GM21737 (cell line): ENCODE results near the gene NAGPA.

ENCODE experiments used
- ATAC-seq: cut with Tn5 transposase; IDR thresholded peaks from one replicate; pipeline ENCODE4 v1.9.1; 2021; ENCODE audit warnings: mild to moderate bottlenecking, moderate library complexity; ENCODE audit not compliant: unreplicated experiment

Gene NAGPA

GRCh38 chr16:5028950-5029475, 4.7 kb downstream of the NAGPA start:
- no peak for ATAC-seq

GRCh38 chr16:5027575-5028235, 6.0 kb downstream of the NAGPA start:
- ATAC-seq = no peak

- no peak for ATAC-seq
Measured at GRCh38 chr16:5027086-5027485, 6.6 kb downstream of the NAGPA start.

- no peak for ATAC-seq
Measured at GRCh38 chr16:5026664-5027063, 7.1 kb downstream of the NAGPA start.

GRCh38 chr16:5025171-5025632, 8.5 kb downstream of the NAGPA start:
- ATAC-seq = no peak

- ATAC-seq = no peak
Measured at GRCh38 chr16:5024632-5025031, 9.1 kb downstream of the NAGPA start.

GRCh38 chr16:5022521-5022920, 11.2 kb downstream of the NAGPA start:
- ATAC-seq = no peak

- ATAC-seq = no peak
Measured at GRCh38 chr16:5020551-5020950, 13.2 kb downstream of the NAGPA start.

- no peak for ATAC-seq
Measured at GRCh38 chr16:5019775-5020174, 14.0 kb downstream of the NAGPA start.

- ATAC-seq = no peak
Measured at GRCh38 chr16:5018793-5019192, 14.9 kb downstream of the NAGPA start.

- no peak for ATAC-seq
Measured at GRCh38 chr16:5017678-5017969, 16.1 kb downstream of the NAGPA start.

- no peak for ATAC-seq
Measured at GRCh38 chr16:5016967-5017677, 16.6 kb downstream of the NAGPA start.

- ATAC-seq = no peak
Measured at GRCh38 chr16:5015887-5016286, 17.8 kb downstream of the NAGPA start.

- no peak for ATAC-seq
Measured at GRCh38 chr16:5015351-5015750, 18.4 kb downstream of the NAGPA start.

GRCh38 chr16:5012887-5013286, 20.8 kb downstream of the NAGPA start:
- no peak for ATAC-seq

- ATAC-seq = no peak
Measured at GRCh38 chr16:5011637-5012036, 22.1 kb downstream of the NAGPA start.

- no peak for ATAC-seq
Measured at GRCh38 chr16:5010576-5011329, 23.0 kb downstream of the NAGPA start.

- no peak for ATAC-seq
Measured at GRCh38 chr16:5008311-5008731, 25.4 kb downstream of the NAGPA start.

- no peak for ATAC-seq
Measured at GRCh38 chr16:5007256-5007655, 26.5 kb downstream of the NAGPA start.

- no peak for ATAC-seq
Measured at GRCh38 chr16:5006348-5007193, 27.2 kb downstream of the NAGPA start.

GRCh38 chr16:5005916-5006315, 27.8 kb downstream of the NAGPA start:
- no peak for ATAC-seq
